HUES6 (cell line): ENCODE measurements around the gene EZH2.

Source experiments
- H3K27ac ChIP-seq: 2 replicates; pipeline ENCODE4 v1.7.0; 2013; ENCODE audit warnings: low read depth, mild to moderate bottlenecking, low read length, inconsistent platforms
- H3K27me3 ChIP-seq: 2 replicates; pipeline ENCODE4 v1.6.1; 2013; ENCODE audit warnings: low read length; ENCODE audit not compliant: control insufficient read depth, insufficient read depth
- H3K36me3 ChIP-seq: 2 replicates; pipeline ENCODE4 v1.6.1; 2013; ENCODE audit warnings: low read length; ENCODE audit not compliant: control insufficient read depth, insufficient read depth
- H3K4me1 ChIP-seq: 2 replicates; pipeline ENCODE4 v1.6.1; 2013; ENCODE audit warnings: low read length; ENCODE audit not compliant: control insufficient read depth, insufficient read depth
- H3K4me3 ChIP-seq: 2 replicates; pipeline ENCODE4 v1.5.1; 2013; ENCODE audit warnings: low read depth, low read length
- H3K9ac ChIP-seq: one replicate; pipeline ENCODE4 v1.6.1; 2013; ENCODE audit warnings: mild to moderate bottlenecking, low read length
- H3K9me3 ChIP-seq: 2 replicates; pipeline ENCODE4 v1.6.1; 2013; ENCODE audit warnings: low read depth, low read length; ENCODE audit not compliant: control insufficient read depth, insufficient read depth

Gene EZH2

GRCh38 chr7:148761499-148762278, 122.4 kb downstream of the EZH2 start:
- H3K27ac ChIP-seq, result no peak overlapping the region
- no peak overlapping the region for H3K9ac ChIP-seq
- no peaks in the 10 kb centered on the region for H3K9me3 ChIP-seq
- peaks cover 62% of the 10 kb centered on the region for H3K36me3 ChIP-seq
- H3K27me3 ChIP-seq, result no peaks in the 10 kb centered on the region
- no peak overlapping the region for H3K4me3 ChIP-seq
- no peaks in the 10 kb centered on the region for H3K4me1 ChIP-seq
